Measurements from ENCODE around the gene CUBN. TPM values are rescaled to one million over a fixed set of nuclear protein-coding genes. Genes with fewer than 3 reads are reported as not detected.

CUBN gene
- total and polyA plus RNA-seq, 2 donors: 0.54 to 6.1 TPM

GRCh38 chr10:16883084-16883483 is 246.5 kb downstream of the CUBN start:
- no peak overlapping the region for H3K27ac ChIP-seq (ENCODE audit: low read depth)
- DNase-seq (ENCODE audit: extremely low spot score): no peak
- WGBS: 93% methylated on average over 4 of the region's 4 CpGs
- H3K4me1 ChIP-seq (ENCODE audit: insufficient read depth): no peaks in the 10 kb centered on the region
- no peaks in the 10 kb centered on the region for H3K36me3 ChIP-seq (ENCODE audit: insufficient read depth)
- no peak overlapping the region for H3K4me3 ChIP-seq (ENCODE audit: low read depth, low read length)

GRCh38 chr10:16870331-16870730 is 259.3 kb downstream of the CUBN start:
- no peaks in the 10 kb centered on the region for H3K36me3 ChIP-seq (ENCODE audit: insufficient read depth)
- H3K4me3 ChIP-seq (ENCODE audit: low read depth, low read length): no peak overlapping the region
- H3K4me1 ChIP-seq (ENCODE audit: insufficient read depth): no peaks in the 10 kb centered on the region
- H3K27ac ChIP-seq (ENCODE audit: low read depth): no peak overlapping the region
- DNase-seq (ENCODE audit: extremely low spot score): no peak
- WGBS: 84% methylated on average over 3 of the region's 3 CpGs

- WGBS: 78% methylated on average over 4 of the region's 4 CpGs
- no peak overlapping the region for H3K27ac ChIP-seq (ENCODE audit: low read depth)
- no peaks in the 10 kb centered on the region for H3K4me1 ChIP-seq (ENCODE audit: insufficient read depth)
- no peaks in the 10 kb centered on the region for H3K36me3 ChIP-seq (ENCODE audit: insufficient read depth)
- no peak overlapping the region for H3K4me3 ChIP-seq (ENCODE audit: low read depth, low read length)
- no peak for DNase-seq (ENCODE audit: extremely low spot score)
Measured at GRCh38 chr10:16867990-16868389, 261.6 kb downstream of the CUBN start.

- WGBS: 27% methylated on average over 2 of the region's 2 CpGs
Measured at GRCh38 chr10:16867556-16867955, 262.1 kb downstream of the CUBN start.

GRCh38 chr10:16866541-16867275 is 262.9 kb downstream of the CUBN start:
- Histone ChIP-seq H3K4me1 (ENCODE audit: insufficient read depth) (no peaks in the 10 kb centered on the region), H3K4me3 (ENCODE audit: low read depth, low read length) (no peak overlapping the region), H3K27ac (ENCODE audit: low read depth) (no peak overlapping the region), H3K36me3 (ENCODE audit: insufficient read depth) (no peaks in the 10 kb centered on the region)
- 81% methylated on average over 7 of the region's 7 CpGs for WGBS
- DNase-seq (ENCODE audit: extremely low spot score): no peak

More at GRCh38 chr10:16867556-16867955, 262.1 kb downstream of the CUBN start:
- Histone ChIP-seq H3K27ac (ENCODE audit: low read depth) (no peak overlapping the region), H3K36me3 (ENCODE audit: insufficient read depth) (no peaks in the 10 kb centered on the region), H3K4me1 (ENCODE audit: insufficient read depth) (no peaks in the 10 kb centered on the region), H3K4me3 (ENCODE audit: low read depth, low read length) (no peak overlapping the region)
- no peak for DNase-seq (ENCODE audit: extremely low spot score)

- H3K27ac ChIP-seq (ENCODE audit: low read depth): no peak overlapping the region
- no peak overlapping the region for H3K4me3 ChIP-seq (ENCODE audit: low read depth, low read length)
- WGBS: 87% methylated on average over 7 of the region's 7 CpGs
- no peaks in the 10 kb centered on the region for H3K36me3 ChIP-seq (ENCODE audit: insufficient read depth)
- DNase-seq (ENCODE audit: extremely low spot score): no peak
- H3K4me1 ChIP-seq (ENCODE audit: insufficient read depth): no peaks in the 10 kb centered on the region
Measured at GRCh38 chr10:16865766-16866165, 263.8 kb downstream of the CUBN start.

- 67% methylated on average over 2 of the region's 2 CpGs for WGBS
- H3K27ac ChIP-seq (ENCODE audit: low read depth): no peak overlapping the region
Measured at GRCh38 chr10:16863766-16864165, 265.8 kb downstream of the CUBN start.

GRCh38 chr10:16857419-16857818 is 272.2 kb downstream of the CUBN start:
- DNase-seq (ENCODE audit: extremely low spot score): no peak
- no peaks in the 10 kb centered on the region for H3K36me3 ChIP-seq (ENCODE audit: insufficient read depth)
- no peak overlapping the region for H3K4me3 ChIP-seq (ENCODE audit: low read depth, low read length)
- no peaks in the 10 kb centered on the region for H3K4me1 ChIP-seq (ENCODE audit: insufficient read depth)
- no peak overlapping the region for H3K27ac ChIP-seq (ENCODE audit: low read depth)
- 76% methylated on average over 4 of the region's 4 CpGs for WGBS

More at GRCh38 chr10:16863766-16864165, 265.8 kb downstream of the CUBN start:
- no peaks in the 10 kb centered on the region for H3K4me1 ChIP-seq (ENCODE audit: insufficient read depth)
- no peaks in the 10 kb centered on the region for H3K36me3 ChIP-seq (ENCODE audit: insufficient read depth)
- DNase-seq (ENCODE audit: extremely low spot score): no peak
- H3K4me3 ChIP-seq (ENCODE audit: low read depth, low read length): no peak overlapping the region

GRCh38 chr10:16856567-16856966 is 273.0 kb downstream of the CUBN start:
- 40% methylated on average over 4 of the region's 4 CpGs for WGBS
- H3K4me1 ChIP-seq (ENCODE audit: insufficient read depth): no peaks in the 10 kb centered on the region
- H3K4me3 ChIP-seq (ENCODE audit: low read depth, low read length): no peak overlapping the region
- H3K27ac ChIP-seq (ENCODE audit: low read depth): no peak overlapping the region
- no peaks in the 10 kb centered on the region for H3K36me3 ChIP-seq (ENCODE audit: insufficient read depth)
- no peak for DNase-seq (ENCODE audit: extremely low spot score)

GRCh38 chr10:16856092-16856491 is 273.5 kb downstream of the CUBN start:
- no peaks in the 10 kb centered on the region for H3K4me1 ChIP-seq (ENCODE audit: insufficient read depth)
- H3K27ac ChIP-seq (ENCODE audit: low read depth): no peak overlapping the region
- DNase-seq (ENCODE audit: extremely low spot score): no peak
- H3K4me3 ChIP-seq (ENCODE audit: low read depth, low read length): no peak overlapping the region
- WGBS: 73% methylated on average over 5 of the region's 5 CpGs
- H3K36me3 ChIP-seq (ENCODE audit: insufficient read depth): no peaks in the 10 kb centered on the region

GRCh38 chr10:16854623-16855022 is 275.0 kb downstream of the CUBN start:
- DNase-seq (ENCODE audit: extremely low spot score): no peak
- Histone ChIP-seq H3K4me3 (ENCODE audit: low read depth, low read length) (no peak overlapping the region), H3K4me1 (ENCODE audit: insufficient read depth) (no peaks in the 10 kb centered on the region), H3K27ac (ENCODE audit: low read depth) (no peak overlapping the region), H3K36me3 (ENCODE audit: insufficient read depth) (no peaks in the 10 kb centered on the region)

GRCh38 chr10:16853809-16854208 is 275.8 kb downstream of the CUBN start:
- 90% methylated on average over 4 of the region's 4 CpGs for WGBS
- Histone ChIP-seq H3K4me3 (ENCODE audit: low read depth, low read length) (no peak overlapping the region), H3K36me3 (ENCODE audit: insufficient read depth) (no peaks in the 10 kb centered on the region), H3K27ac (ENCODE audit: low read depth) (no peak overlapping the region), H3K4me1 (ENCODE audit: insufficient read depth) (no peaks in the 10 kb centered on the region)
- no peak for DNase-seq (ENCODE audit: extremely low spot score)

GRCh38 chr10:16853201-16853600 is 276.4 kb downstream of the CUBN start:
- no peak for DNase-seq (ENCODE audit: extremely low spot score)
- H3K4me3 ChIP-seq (ENCODE audit: low read depth, low read length): no peak overlapping the region
- WGBS: 43% methylated on average over 4 of the region's 4 CpGs
- no peaks in the 10 kb centered on the region for H3K36me3 ChIP-seq (ENCODE audit: insufficient read depth)
- H3K4me1 ChIP-seq (ENCODE audit: insufficient read depth): no peaks in the 10 kb centered on the region
- H3K27ac ChIP-seq (ENCODE audit: low read depth): no peak overlapping the region

- H3K27ac ChIP-seq (ENCODE audit: low read depth): no peak overlapping the region
- H3K36me3 ChIP-seq (ENCODE audit: insufficient read depth): no peaks in the 10 kb centered on the region
- no peak for DNase-seq (ENCODE audit: extremely low spot score)
- 48% methylated on average over 2 of the region's 2 CpGs for WGBS
- H3K4me1 ChIP-seq (ENCODE audit: insufficient read depth): no peaks in the 10 kb centered on the region
- H3K4me3 ChIP-seq (ENCODE audit: low read depth, low read length): no peak overlapping the region
Measured at GRCh38 chr10:16852624-16853023, 277.0 kb downstream of the CUBN start.

Data from urinary bladder (tissue), 4 donors.